Parathyroid adenoma (tissue), 2 donors: ENCODE results near the gene LRATD1.

Experiments
- H2AFZ ChIP-seq: fragments of 300-600 bp; sonication (generic); one replicate; pipeline ENCODE4 v1.7.0; 2017; ENCODE audit warnings: antibody characterized with exemption, mild to moderate bottlenecking
- H3K27ac ChIP-seq: fragments of 300-600 bp; sonication (generic); one replicate; pipeline ENCODE4 v1.7.0; 2017
- H3K27me3 ChIP-seq: fragments of 300-600 bp; sonication (generic); one replicate; pipeline ENCODE4 v1.7.0; 2017; ENCODE audit warnings: low read length; ENCODE audit not compliant: control insufficient read depth, insufficient read depth
- H3K36me3 ChIP-seq: fragments of 300-600 bp; sonication (generic); one replicate; pipeline ENCODE4 v1.7.0; 2017; ENCODE audit warnings: low read length; ENCODE audit not compliant: control insufficient read depth, insufficient read depth
- H3K4me1 ChIP-seq: fragments of 300-600 bp; sonication (generic); one replicate; pipeline ENCODE4 v1.7.0; 2017; ENCODE audit warnings: control low read depth
- H3K4me2 ChIP-seq: fragments of 300-600 bp; sonication (generic); one replicate; pipeline ENCODE4 v1.7.0; 2017; ENCODE audit warnings: low read length
- H3K4me3 ChIP-seq: fragments of 300-600 bp; sonication (generic); one replicate; pipeline ENCODE4 v1.7.0; 2017; ENCODE audit warnings: low read depth, low read length
- H3K79me2 ChIP-seq: fragments of 300-600 bp; sonication (generic); one replicate; pipeline ENCODE4 v1.7.0; 2017; ENCODE audit warnings: control low read depth
- H3K9ac ChIP-seq: fragments of 300-600 bp; sonication (generic); one replicate; pipeline ENCODE4 v1.7.0; 2017; ENCODE audit warnings: mild to moderate bottlenecking
- H3K9me3 ChIP-seq: fragments of 300-600 bp; sonication (generic); one replicate; pipeline ENCODE4 v1.7.0; 2017; ENCODE audit warnings: low read length; ENCODE audit not compliant: control insufficient read depth
- TF ChIP-seq, protein P1 (sequence below): fragments of 300-600 bp; sonication (generic); IDR thresholded peaks from one replicate; pipeline ENCODE4 v1.7.0; 2017; ENCODE audit warnings: antibody characterized with exemption, mild to moderate bottlenecking
- donor health status: primary hyperparathyroidism.

The LRATD1 gene, protein sequence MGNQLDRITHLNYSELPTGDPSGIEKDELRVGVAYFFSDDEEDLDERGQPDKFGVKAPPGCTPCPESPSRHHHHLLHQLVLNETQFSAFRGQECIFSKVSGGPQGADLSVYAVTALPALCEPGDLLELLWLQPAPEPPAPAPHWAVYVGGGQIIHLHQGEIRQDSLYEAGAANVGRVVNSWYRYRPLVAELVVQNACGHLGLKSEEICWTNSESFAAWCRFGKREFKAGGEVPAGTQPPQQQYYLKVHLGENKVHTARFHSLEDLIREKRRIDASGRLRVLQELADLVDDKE

GRCh38 chr2:14632133-14632936 lies at the start of gene LRATD1:
LRATD1 (plus strand) TSS chr2:14632717; CDS start chr2:14633980, 1,263 bp downstream.
- peak within 1 kb of the TSS; percentile 59 for H3K4me2 ChIP-seq
- no peaks in the 10 kb centered on the region for H3K36me3 ChIP-seq
- no peaks in the 10 kb centered on the region for H3K27me3 ChIP-seq
- TF ChIP-seq, protein P1, sequence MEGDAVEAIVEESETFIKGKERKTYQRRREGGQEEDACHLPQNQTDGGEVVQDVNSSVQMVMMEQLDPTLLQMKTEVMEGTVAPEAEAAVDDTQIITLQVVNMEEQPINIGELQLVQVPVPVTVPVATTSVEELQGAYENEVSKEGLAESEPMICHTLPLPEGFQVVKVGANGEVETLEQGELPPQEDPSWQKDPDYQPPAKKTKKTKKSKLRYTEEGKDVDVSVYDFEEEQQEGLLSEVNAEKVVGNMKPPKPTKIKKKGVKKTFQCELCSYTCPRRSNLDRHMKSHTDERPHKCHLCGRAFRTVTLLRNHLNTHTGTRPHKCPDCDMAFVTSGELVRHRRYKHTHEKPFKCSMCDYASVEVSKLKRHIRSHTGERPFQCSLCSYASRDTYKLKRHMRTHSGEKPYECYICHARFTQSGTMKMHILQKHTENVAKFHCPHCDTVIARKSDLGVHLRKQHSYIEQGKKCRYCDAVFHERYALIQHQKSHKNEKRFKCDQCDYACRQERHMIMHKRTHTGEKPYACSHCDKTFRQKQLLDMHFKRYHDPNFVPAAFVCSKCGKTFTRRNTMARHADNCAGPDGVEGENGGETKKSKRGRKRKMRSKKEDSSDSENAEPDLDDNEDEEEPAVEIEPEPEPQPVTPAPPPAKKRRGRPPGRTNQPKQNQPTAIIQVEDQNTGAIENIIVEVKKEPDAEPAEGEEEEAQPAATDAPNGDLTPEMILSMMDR = no peak
- no peaks in the 10 kb centered on the region for H3K9me3 ChIP-seq
- no peaks in the 10 kb centered on the region for H3K4me1 ChIP-seq
- peak within 1 kb of the TSS; percentile 85 for H2AFZ ChIP-seq
- no peaks in the 10 kb centered on the region for H3K79me2 ChIP-seq
- no peak within 1 kb of the TSS for H3K27ac ChIP-seq
- no peak within 1 kb of the TSS for H3K9ac ChIP-seq
- H3K4me3 ChIP-seq = peak within 1 kb of the TSS; percentile 65

DNA sequence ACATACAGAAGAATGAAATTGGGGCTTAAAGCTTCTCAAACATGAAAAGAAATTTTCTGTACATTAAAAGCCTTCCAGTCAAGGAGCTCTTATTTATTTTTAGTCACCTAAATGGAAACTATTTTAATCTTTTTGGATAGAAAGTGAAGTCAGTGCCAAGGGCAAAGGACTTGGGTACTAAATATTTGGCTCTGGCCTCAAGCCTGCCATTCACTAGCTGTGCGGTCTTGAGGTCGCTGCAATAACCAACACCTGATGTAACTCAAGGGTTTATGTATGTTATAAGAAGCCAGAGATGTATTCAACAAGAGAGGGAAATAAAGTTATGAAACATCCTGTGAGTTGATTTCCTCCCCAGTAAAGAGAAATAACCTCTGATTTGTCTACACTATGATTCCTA lies 49.5 kb upstream of the LRATD1 start:
- TF ChIP-seq, protein P1 = no peak
- Histone ChIP-seq H3K9ac (no peak overlapping the region), H3K4me2 (no peak overlapping the region), H3K79me2 (no peaks in the 10 kb centered on the region), H3K36me3 (no peaks in the 10 kb centered on the region), H2AFZ (no peak overlapping the region), H3K27me3 (no peaks in the 10 kb centered on the region), H3K4me3 (no peak overlapping the region), H3K4me1 (no peaks in the 10 kb centered on the region), H3K27ac (no peak overlapping the region), H3K9me3 (no peaks in the 10 kb centered on the region)

GRCh38 chr2:14583802-14584201 lies 48.7 kb upstream of the LRATD1 start:
- TF ChIP-seq, protein P1 = no peak
- H3K9me3 ChIP-seq = no peaks in the 10 kb centered on the region
- no peaks in the 10 kb centered on the region for H3K79me2 ChIP-seq
- no peak overlapping the region for H3K4me2 ChIP-seq
- no peaks in the 10 kb centered on the region for H3K4me1 ChIP-seq
- no peaks in the 10 kb centered on the region for H3K27me3 ChIP-seq
- H2AFZ ChIP-seq = peak overlapping the region; percentile 10
- no peak overlapping the region for H3K9ac ChIP-seq
- H3K27ac ChIP-seq = no peak overlapping the region
- no peak overlapping the region for H3K4me3 ChIP-seq
- no peaks in the 10 kb centered on the region for H3K36me3 ChIP-seq

DNA sequence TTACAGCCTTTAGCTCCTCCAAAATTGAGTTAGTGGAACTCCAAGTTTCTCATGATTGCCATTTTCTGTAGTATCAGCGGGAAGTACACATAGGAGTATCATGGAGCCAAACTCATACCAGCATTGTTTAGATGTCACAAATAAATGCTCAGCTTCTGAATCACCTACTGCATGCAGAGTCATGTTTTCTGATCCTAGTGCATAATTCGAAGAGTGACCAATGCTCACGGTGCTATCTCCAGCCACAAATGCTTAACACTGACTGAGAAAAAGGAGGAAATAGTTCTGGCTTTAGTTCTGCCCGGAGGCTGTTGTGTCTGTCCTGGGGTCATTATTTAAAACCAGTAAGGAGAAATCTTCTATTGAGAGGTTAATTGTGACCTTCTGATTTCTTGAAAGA lies 45.4 kb upstream of the LRATD1 start:
- Histone ChIP-seq H3K79me2 (no peaks in the 10 kb centered on the region), H3K9ac (no peak overlapping the region), H3K4me3 (no peak overlapping the region), H3K9me3 (no peaks in the 10 kb centered on the region), H2AFZ (no peak overlapping the region), H3K27ac (no peak overlapping the region), H3K4me1 (no peaks in the 10 kb centered on the region), H3K27me3 (no peaks in the 10 kb centered on the region), H3K4me2 (no peak overlapping the region), H3K36me3 (no peaks in the 10 kb centered on the region)
- TF ChIP-seq, protein P1 = no peak
